Nucleus accumbens (tissue), 56 donors: ENCODE results near the gene EBF3.

Experiments used
- DNase-seq, 56 donors: peaks; one replicate each; lab custom pipeline; 2025; lab: John Stamatoyannopoulos, UW

The EBF3 gene

DNA sequence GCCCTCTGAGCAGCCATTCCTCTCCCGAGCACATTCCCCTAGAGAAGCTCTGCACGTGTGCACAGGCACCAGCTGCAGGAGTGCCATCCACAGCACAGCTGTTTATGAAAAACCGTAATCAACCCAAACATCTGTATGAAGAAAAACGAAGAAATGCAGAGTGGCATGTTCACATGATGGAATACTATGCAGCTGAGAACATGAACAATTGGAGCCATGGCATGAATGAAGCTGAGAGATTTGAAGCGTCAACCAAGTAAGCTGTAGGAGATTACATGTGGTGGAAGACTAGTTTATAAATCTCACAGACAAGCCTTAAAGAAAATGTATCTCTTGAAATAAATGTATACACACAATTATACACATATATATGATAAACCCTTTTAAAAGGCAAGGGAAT is 176.5 kb downstream of the EBF3 start:
- DNase-seq: no peak

DNA sequence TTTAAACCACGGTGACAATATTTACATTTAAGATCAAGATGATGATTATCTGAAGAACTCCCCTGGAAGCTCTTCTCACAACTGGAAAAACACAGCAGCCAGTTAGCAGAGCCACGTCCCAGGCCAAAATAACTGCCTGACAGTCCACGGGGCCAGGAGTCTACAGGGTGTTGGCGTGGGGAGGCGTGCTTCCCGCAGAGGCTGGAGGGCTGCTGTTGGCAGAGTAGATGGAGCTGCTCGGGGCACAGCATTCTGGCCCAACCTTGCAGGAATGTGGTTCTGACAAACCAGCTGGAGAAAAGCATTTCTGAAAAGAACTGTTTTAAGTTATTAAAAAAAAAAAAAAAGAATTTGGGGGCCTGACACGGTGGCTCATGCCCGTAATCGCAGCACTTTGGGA is 177.9 kb downstream of the EBF3 start:
- no peak for DNase-seq

DNA sequence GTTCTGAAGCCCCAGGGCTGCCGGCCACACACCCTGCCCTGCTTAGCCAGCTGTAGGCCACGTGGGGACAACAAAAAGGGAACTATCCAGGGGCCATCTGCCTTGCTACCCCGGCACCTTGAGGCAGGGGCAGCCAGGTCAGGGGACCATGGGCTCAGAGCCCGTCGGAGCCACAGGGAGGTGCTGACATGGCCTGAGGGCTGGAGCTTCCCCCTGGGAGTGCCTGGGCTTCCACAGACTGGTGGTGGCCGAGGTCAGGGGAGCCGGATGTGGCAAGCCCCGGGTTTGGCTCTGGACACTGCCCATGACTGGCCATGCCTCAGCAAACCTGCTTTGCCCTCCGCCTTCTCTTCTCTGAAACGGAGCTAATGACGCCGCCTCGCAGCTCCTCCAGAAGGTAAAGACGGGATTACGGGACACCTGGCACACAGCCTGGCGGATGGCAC is 178.5 kb downstream of the EBF3 start:
- DNase-seq: no peak
